ENCODE measurements around the gene STX16. TPM values are rescaled to one million over a fixed set of nuclear protein-coding genes. Genes with fewer than 3 reads are reported as not detected.

The STX16 gene
- total and polyA plus RNA-seq, 9 of the 15 experiments (the other 6 are each of a cell fraction or from before 2014, with no cell fraction given), result 4.4 to 43.5 (median 14.7) TPM

- FAIRE-seq (no peak), DNase-seq (ENCODE audit: extremely low read depth in 1 of 4, low spot score in 3 of 4) (no peak), ATAC-seq (no peak)
- no peaks in the 10 kb centered on the region; the same call in none of the 2 replicates for H4K20me1 ChIP-seq (replicated peaks; ENCODE audit: control insufficient read depth, insufficient read depth, low read length)
- ChIA-PET CTCF (ENCODE audit: low intra/inter-chr PET ratio) (interaction anchor here (0.8 kb wide), 1 partner anchor 14 kb away, joined by 3 read pairs; no protein-coding TSS in a partner anchor), POLR2A (interaction anchor here (1.4 kb wide), 1 partner anchor 8 kb away, joined by 3 read pairs; no protein-coding TSS in a partner anchor)
- H3K9me3 ChIP-seq (replicated peaks; ENCODE audit: control insufficient read depth, insufficient read depth, low read depth, low read length), result no peaks in the 10 kb centered on the region
- H3K27me3 ChIP-seq (ENCODE audit: control insufficient read depth in 2 of 2, insufficient read depth in 2 of 2, low read length in 2 of 2), result peaks cover 33 to 73% of the 10 kb centered on the region in 2 experiments
- H3K4me1 ChIP-seq (replicated peaks in 1 of 2; ENCODE audit: control insufficient read depth in 2 of 2, insufficient read depth in 2 of 2, low read length in 2 of 2), result peaks cover 0 to 8% of the 10 kb centered on the region in 2 experiments; a peak in 1 of 5 replicates
- WGBS (ENCODE audit: insufficient coverage, low coverage, missing lambda C conversion rate), result 13% methylated on average over 14 of the region's 19 CpGs
- H2AFZ ChIP-seq (ENCODE audit: low read depth, low read length), result no peak overlapping the region
- H3K36me3 ChIP-seq (ENCODE audit: control insufficient read depth, insufficient read depth, low read length), result no peaks in the 10 kb centered on the region
- no peaks in the 10 kb centered on the region for H3K9me1 ChIP-seq (ENCODE audit: control insufficient read depth, insufficient read depth, low read length)
- H3K27ac ChIP-seq (ENCODE audit: extremely low read depth, low read depth, low read length), result no peak overlapping the region
- intact Hi-C loops (cut with micrococcal nuclease) (no loop called here), in situ Hi-C loops (cut with MboI) (no loop called here)
- BruUV-seq (replicated peaks), result no TSS peak
- no peaks in the 10 kb centered on the region for H3K79me2 ChIP-seq (ENCODE audit: control insufficient read depth, insufficient read depth, low read length)
- no peak overlapping the region for H3K4me3 ChIP-seq
- H3K9ac ChIP-seq (ENCODE audit: insufficient read depth in 1 of 2, low read depth in 2 of 2, low read length in 2 of 2), result no peak overlapping the region
- H3K4me2 ChIP-seq (ENCODE audit: insufficient read depth, low read length), result no peak overlapping the region
- TF ChIP-seq SAP30 (IDR thresholded peaks at IDR 0.05; ENCODE audit: borderline replicate concordance, insufficient read depth, low read depth, low read length, poor library complexity, severe bottlenecking) (no peak), SMAD4 (CRISPR knock-in tag; conservative IDR thresholded peaks at IDR 0.05) (no peak), EWSR1 (IDR thresholded peaks at IDR 0.05; ENCODE audit: borderline replicate concordance, low read depth, partially characterized antibody) (no peak), CTCFL (IDR thresholded peaks at IDR 0.05; ENCODE audit: borderline replicate concordance, insufficient read depth, low read depth, low read length, poor library complexity, severe bottlenecking) (no peak), BACH1 (tag; IDR thresholded peaks at IDR 0.05) (no peak), MLLT1 (IDR thresholded peaks at IDR 0.05) (no peak), JUNB (CRISPR knock-in tag; conservative IDR thresholded peaks at IDR 0.05) (no peak), TEAD1 (CRISPR knock-in tag; IDR thresholded peaks at IDR 0.05) (no peak), ZNF184 (CRISPR knock-in tag; IDR thresholded peaks at IDR 0.05) (no peak), PML (IDR thresholded peaks at IDR 0.05; ENCODE audit: low read length) (no peak), BRF2 (IDR thresholded peaks at IDR 0.05; ENCODE audit: borderline replicate concordance, insufficient read depth, insufficient read length) (no peak), CGGBP1 (CRISPR knock-in tag; IDR thresholded peaks at IDR 0.05) (no peak), TEAD2 (tag; IDR thresholded peaks at IDR 0.05) (no peak), MCM5 (IDR thresholded peaks at IDR 0.05; ENCODE audit: low read depth) (no peak)
These were observed 40.8 kb upstream of the STX16 start for GRCh38 chr20:58610071-58610800.
